AG04449 (cell line): ENCODE results near the gene DIP2C.
"Not testable (repeated sequence)": the region's sequence is repeated elsewhere in the genome, so short reads cannot be mapped to it uniquely, and the experiment has no call there.

Experiments
- CTCF ChIA-PET: fragments of 350-600 bp; formaldehyde crosslinking; extraction: SDS; loops from one replicate; lab custom pipeline; 2021; ENCODE audit warnings: antibody characterized with exemption; lab: Yijun Ruan, JAX
- POLR2A ChIA-PET: fragments of 400-600, 350-600 bp; formaldehyde crosslinking; extraction: SDS; loops from one replicate; lab custom pipeline; 2020; ENCODE audit warnings: antibody characterized with exemption, inconsistent platforms; lab: Yijun Ruan, JAX
- DNase-seq: peaks from one replicate; pipeline ENCODE4 v3.0.0-alpha.2; 2010; ENCODE audit warnings: low read depth, low spot score
- H3K4me3 ChIP-seq: 2 replicates; pipeline ENCODE4 v1.5.1; 2011; ENCODE audit warnings: low read depth, mild to moderate bottlenecking, control low read depth, low read length
- CTCF ChIP-seq: IDR thresholded peaks from one replicate; pipeline ENCODE4 v1.5.1; 2011; ENCODE audit warnings: mild to moderate bottlenecking, moderate library complexity, low read length, control low read depth, inconsistent platforms; ENCODE audit not compliant: insufficient read depth; ENCODE audit errors: missing control alignments

DIP2C gene

GRCh38 chr10:482848-483247, 206.6 kb downstream of the DIP2C start:
- TF ChIP-seq CTCF, result no peak
- ChIA-PET CTCF (no interaction called here), POLR2A (no interaction called here)
- no peak overlapping the region for H3K4me3 ChIP-seq
- no peak for DNase-seq

DNA sequence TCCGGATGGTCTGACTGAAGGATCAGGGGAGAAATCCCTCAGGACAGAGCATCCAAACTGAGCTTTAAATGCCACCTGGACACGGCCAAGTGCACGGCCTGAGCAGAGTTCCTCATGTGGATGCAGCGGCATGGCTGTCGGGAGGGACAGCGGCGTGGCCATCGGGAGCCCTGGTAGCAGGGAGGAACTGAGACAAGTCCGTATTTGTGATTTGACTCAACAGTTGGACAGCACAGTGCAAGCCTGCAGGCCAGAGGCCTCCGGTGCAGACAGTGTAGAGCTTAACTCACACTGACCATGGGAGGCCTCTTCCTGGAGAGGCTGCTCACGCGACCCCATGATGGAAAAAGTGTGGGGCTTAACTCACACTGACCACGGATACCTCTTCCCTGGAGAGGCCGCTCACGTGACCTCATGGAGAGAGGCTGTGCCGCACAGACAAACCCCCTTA, 207.4 kb downstream of the DIP2C start:
- H3K4me3 ChIP-seq, result no peak overlapping the region
- no peak for TF ChIP-seq CTCF
- CTCF ChIA-PET, result no interaction called here
- POLR2A ChIA-PET, result no interaction called here
- DNase-seq, result no peak

- TF ChIP-seq CTCF, result no peak
- ChIA-PET POLR2A (no interaction called here), CTCF (no interaction called here)
- no peak overlapping the region for H3K4me3 ChIP-seq
- DNase-seq, result no peak
These were observed 207.8 kb downstream of the DIP2C start for GRCh38 chr10:481628-482027.

DNA sequence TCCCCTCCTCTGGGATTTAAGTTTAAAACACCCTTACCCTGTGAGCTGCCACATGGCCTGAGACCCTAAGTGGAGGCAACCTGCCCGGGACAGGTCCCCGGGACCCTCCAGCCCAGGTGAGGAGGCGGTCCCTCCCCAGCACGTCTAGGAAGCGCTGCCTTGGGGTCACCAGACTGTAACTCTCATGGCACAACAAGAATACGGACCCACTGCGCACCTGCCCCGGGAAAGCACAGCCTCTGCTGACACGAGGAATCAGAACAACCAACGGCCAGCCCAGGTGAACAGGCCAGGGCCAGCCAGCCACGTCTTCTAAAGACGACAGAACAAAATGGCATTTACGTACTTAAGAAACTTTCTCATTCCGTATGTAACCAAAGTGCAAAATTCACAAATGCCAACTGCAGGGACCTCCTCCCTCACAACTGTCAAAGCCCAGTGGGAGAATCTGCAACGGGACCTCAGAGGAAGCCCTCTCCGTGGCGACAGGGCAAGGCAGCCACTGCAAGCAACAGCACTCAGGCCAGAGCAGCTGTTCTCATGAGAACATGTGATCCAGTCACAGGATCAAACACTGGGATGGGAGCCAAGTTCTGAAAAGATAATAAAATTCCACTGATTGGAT, 208.4 kb downstream of the DIP2C start:
- CTCF ChIA-PET, result no interaction called here
- no peak for DNase-seq
- no peak overlapping the region for H3K4me3 ChIP-seq

GRCh38 chr10:480498-480927, 209.0 kb downstream of the DIP2C start:
- ChIA-PET CTCF (no interaction called here), POLR2A (no interaction called here)
- no peak overlapping the region for H3K4me3 ChIP-seq
- no peak for DNase-seq
- no peak for TF ChIP-seq CTCF

More for the DNA sequence above, 208.4 kb downstream of the DIP2C start:
- POLR2A ChIA-PET, result no interaction called here
- no peak for TF ChIP-seq CTCF

DNA sequence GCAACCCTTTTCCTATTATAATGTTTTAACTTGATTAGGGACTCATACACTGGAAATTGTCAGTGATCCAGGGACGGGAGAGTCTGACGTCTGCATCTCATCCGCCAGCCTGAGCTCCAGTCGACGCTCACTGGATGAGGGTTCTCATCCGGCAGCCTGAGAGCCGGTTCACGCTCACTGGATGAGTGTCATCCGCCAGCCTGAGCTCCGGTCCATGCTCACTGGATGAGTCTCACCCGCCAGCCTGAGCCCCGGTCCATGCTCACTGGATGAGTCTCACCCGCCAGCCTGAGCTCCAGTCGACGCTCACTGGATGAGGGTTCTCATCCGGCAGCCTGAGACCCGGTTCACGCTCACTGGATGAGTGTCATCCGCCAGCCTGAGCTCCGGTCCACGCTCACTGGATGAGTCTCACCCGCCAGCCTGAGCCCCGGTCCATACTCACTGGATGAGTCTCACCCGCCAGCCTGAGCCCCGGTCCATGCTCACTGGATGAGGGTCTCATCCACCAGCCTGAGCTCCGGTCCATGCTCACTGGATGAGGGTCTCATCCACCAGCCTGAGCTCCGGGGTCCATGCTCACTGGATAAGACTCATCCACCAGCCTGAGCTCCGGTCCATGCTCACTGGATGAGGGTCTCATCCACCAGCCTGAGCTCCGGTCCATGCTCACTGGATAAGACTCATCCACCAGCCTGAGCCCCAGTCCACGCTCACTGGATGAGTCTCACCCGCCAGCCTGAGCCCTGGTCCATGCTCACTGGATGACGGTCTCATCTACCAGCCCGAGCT, 209.6 kb downstream of the DIP2C start:
- DNase-seq, POLR2A ChIA-PET, CTCF ChIA-PET, H3K4me3 ChIP-seq: not testable (repeated sequence)
